Measurements from ENCODE around the gene C19orf81.

DNA sequence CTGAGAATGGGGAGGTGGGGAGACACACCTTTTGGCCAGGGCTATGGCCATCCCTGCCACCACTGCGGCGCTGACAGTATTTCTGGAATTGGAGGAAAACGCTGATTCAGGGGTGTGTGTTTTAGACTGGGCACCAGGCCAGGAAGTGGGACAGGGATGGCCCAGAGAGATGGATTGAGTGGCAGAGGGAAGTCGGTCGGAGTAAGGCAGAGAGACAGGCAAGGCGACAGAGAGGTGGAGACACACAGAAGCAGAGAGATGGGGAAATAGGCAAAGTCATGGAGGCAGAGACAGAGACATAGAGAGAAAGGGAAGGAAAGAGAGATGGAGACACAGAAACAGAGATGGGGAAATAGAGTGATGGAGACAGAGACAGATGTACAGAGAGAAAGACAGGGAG, 4.1 kb upstream of the C19orf81 start:
- TF ChIP-seq, protein P1, sequence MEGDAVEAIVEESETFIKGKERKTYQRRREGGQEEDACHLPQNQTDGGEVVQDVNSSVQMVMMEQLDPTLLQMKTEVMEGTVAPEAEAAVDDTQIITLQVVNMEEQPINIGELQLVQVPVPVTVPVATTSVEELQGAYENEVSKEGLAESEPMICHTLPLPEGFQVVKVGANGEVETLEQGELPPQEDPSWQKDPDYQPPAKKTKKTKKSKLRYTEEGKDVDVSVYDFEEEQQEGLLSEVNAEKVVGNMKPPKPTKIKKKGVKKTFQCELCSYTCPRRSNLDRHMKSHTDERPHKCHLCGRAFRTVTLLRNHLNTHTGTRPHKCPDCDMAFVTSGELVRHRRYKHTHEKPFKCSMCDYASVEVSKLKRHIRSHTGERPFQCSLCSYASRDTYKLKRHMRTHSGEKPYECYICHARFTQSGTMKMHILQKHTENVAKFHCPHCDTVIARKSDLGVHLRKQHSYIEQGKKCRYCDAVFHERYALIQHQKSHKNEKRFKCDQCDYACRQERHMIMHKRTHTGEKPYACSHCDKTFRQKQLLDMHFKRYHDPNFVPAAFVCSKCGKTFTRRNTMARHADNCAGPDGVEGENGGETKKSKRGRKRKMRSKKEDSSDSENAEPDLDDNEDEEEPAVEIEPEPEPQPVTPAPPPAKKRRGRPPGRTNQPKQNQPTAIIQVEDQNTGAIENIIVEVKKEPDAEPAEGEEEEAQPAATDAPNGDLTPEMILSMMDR (IDR thresholded peaks at IDR 0.05), result no peak
- TF ChIP-seq POLR2A (IDR thresholded peaks at IDR 0.05), result no peak
